Measurements from ENCODE around the gene DEPDC4. TPM values are rescaled to one million over a fixed set of nuclear protein-coding genes. Genes with fewer than 3 reads are reported as not detected.
A peak's percentile ranks its signal among the peaks of the same experiment; 100 is the strongest.

Gene DEPDC4
- total and polyA plus RNA-seq, 2 of the 13 experiments (the other 11 are each of a cell fraction or from before 2014, with no cell fraction given): 2.2 to 5.7 TPM

- TF ChIP-seq HBP1 (CRISPR knock-in tag; IDR thresholded peaks at IDR 0.05; ENCODE audit: low read depth): 0 out of 2 replicates have a peak, but pooled peaks have one; percentile 51
- no peak for TF ChIP-seq ZFP36L1 (CRISPR knock-in tag; IDR thresholded peaks at IDR 0.05)
- 0 out of 2 replicates have a peak, but pooled peaks have one; percentile 16 for TF ChIP-seq ZNF724P (CRISPR knock-in tag; IDR thresholded peaks at IDR 0.05; ENCODE audit: borderline replicate concordance)
- TF ChIP-seq TFAP4 (IDR thresholded peaks at IDR 0.05; ENCODE audit: borderline replicate concordance, low read depth): peak; percentile 44; the same call in 1 of the 2 replicates
- TF ChIP-seq ZBTB43 (CRISPR knock-in tag; conservative IDR thresholded peaks at IDR 0.05): peak; percentile 49; the same call in 1 of the 2 replicates
- no peak for TF ChIP-seq ZNF547 (CRISPR knock-in tag; IDR thresholded peaks at IDR 0.05)
- TF ChIP-seq IKZF5 (CRISPR knock-in tag; IDR thresholded peaks at IDR 0.05): peak; percentile 10; the same call in 1 of the 2 replicates
- no peak for TF ChIP-seq ZNF644 (CRISPR knock-in tag; IDR thresholded peaks at IDR 0.05; ENCODE audit: low read depth)
- no peak for TF ChIP-seq HMGXB3 (CRISPR knock-in tag; IDR thresholded peaks at IDR 0.05; ENCODE audit: borderline replicate concordance)
- no peak for TF ChIP-seq ZNF740 (CRISPR knock-in tag; IDR thresholded peaks at IDR 0.05)
- TF ChIP-seq EEA1 (CRISPR knock-in tag; IDR thresholded peaks at IDR 0.05; ENCODE audit: borderline replicate concordance): peak; percentile 48; the same call in 1 of the 2 replicates
- TF ChIP-seq ZNF782 (CRISPR knock-in tag; IDR thresholded peaks at IDR 0.05; ENCODE audit: borderline replicate concordance): 0 out of 2 replicates have a peak, but pooled peaks have one; percentile 75
- TF ChIP-seq ZNF496 (CRISPR knock-in tag; IDR thresholded peaks at IDR 0.05; ENCODE audit: insufficient replicate concordance): no peak
- TF ChIP-seq NR2F6 (IDR thresholded peaks at IDR 0.05): no peak
- 0 out of 2 replicates have a peak, but pooled peaks have one; percentile 38 for TF ChIP-seq NR2F6 (CRISPR knock-in tag; IDR thresholded peaks at IDR 0.05)
- TF ChIP-seq ZNF670 (CRISPR knock-in tag; IDR thresholded peaks at IDR 0.05; ENCODE audit: borderline replicate concordance): no peak
- TF ChIP-seq ARNT (IDR thresholded peaks at IDR 0.05): no peak
- TF ChIP-seq MAZ (IDR thresholded peaks at IDR 0.05; ENCODE audit: borderline replicate concordance, low read depth, low read length): peak; percentile 65; the same call in 1 of the 2 replicates
- 0 out of 2 replicates have a peak, but pooled peaks have one; percentile 69 for TF ChIP-seq MAZ (CRISPR knock-in tag; IDR thresholded peaks at IDR 0.05; ENCODE audit: low read depth)
Measured at GRCh38 chr12:100199347-100200149, 67.3 kb downstream of the DEPDC4 start (continued).
